Loucy (cell line): ENCODE data around the gene LARP1B.

Experiments
- H2AFZ ChIP-seq: fragments of 200-600 bp; sonication (generic); 2 replicates; pipeline ENCODE4 v1.6.0; 2016; ENCODE audit warnings: antibody characterized with exemption, mild to moderate bottlenecking, low read length, moderate library complexity
- H3F3A ChIP-seq: fragments of 200-600 bp; 2 replicates; pipeline ENCODE4 v1.6.0; 2016; ENCODE audit warnings: antibody characterized with exemption, low read depth, mild to moderate bottlenecking
- H3K27me3 ChIP-seq: fragments of 200-600 bp; sonication (generic); 2 replicates; pipeline ENCODE4 v1.6.1; 2014; ENCODE audit warnings: low read length, mild to moderate bottlenecking; ENCODE audit not compliant: insufficient read depth, poor library complexity, severe bottlenecking
- H3K36me3 ChIP-seq: fragments of 200-600 bp; sonication (generic); 2 replicates; pipeline ENCODE4 v1.6.1; 2016; ENCODE audit warnings: low read length; ENCODE audit not compliant: insufficient read depth
- H3K4me1 ChIP-seq: fragments of 200-600 bp; sonication (generic); 2 replicates; pipeline ENCODE4 v1.5.1; 2014; ENCODE audit warnings: low read length, mild to moderate bottlenecking; ENCODE audit not compliant: insufficient read depth, poor library complexity, severe bottlenecking
- H3K4me2 ChIP-seq: fragments of 200-600 bp; sonication (generic); 2 replicates; pipeline ENCODE4 v1.6.0; 2014; ENCODE audit warnings: antibody characterized with exemption, low read length, low read depth, mild to moderate bottlenecking; ENCODE audit not compliant: poor library complexity, severe bottlenecking
- H3K4me3 ChIP-seq: fragments of 200-600 bp; sonication (generic); 2 replicates; pipeline ENCODE4 v1.5.1; 2014; ENCODE audit warnings: low read length, mild to moderate bottlenecking, mixed read lengths; ENCODE audit not compliant: poor library complexity, severe bottlenecking
- H3K79me2 ChIP-seq: fragments of 200-600 bp; sonication (generic); 2 replicates; pipeline ENCODE4 v1.6.1; 2014; ENCODE audit warnings: low read length; ENCODE audit not compliant: insufficient read depth
- H3K9ac ChIP-seq: fragments of 200-600 bp; sonication (generic); 2 replicates; pipeline ENCODE4 v1.6.0; 2014; ENCODE audit warnings: mild to moderate bottlenecking, low read depth, low read length, moderate library complexity; ENCODE audit not compliant: poor library complexity, severe bottlenecking
- H3K9me2 ChIP-seq: fragments of 200-600 bp; sonication (generic); replicated peaks from 2 replicates; pipeline ENCODE4 v1.6.1; 2016; ENCODE audit warnings: low read depth, low read length, mixed read lengths
- H3K9me3 ChIP-seq: fragments of 200-600 bp; sonication (generic); 2 replicates; pipeline ENCODE4 v1.6.1; 2014; ENCODE audit warnings: mild to moderate bottlenecking, antibody characterized with exemption, low read length, low read depth; ENCODE audit not compliant: insufficient read depth
- H4K20me1 ChIP-seq: fragments of 200-600 bp; sonication (generic); 2 replicates; pipeline ENCODE4 v1.6.0; 2014; ENCODE audit warnings: antibody characterized with exemption, low read length, mild to moderate bottlenecking; ENCODE audit not compliant: insufficient read depth, poor library complexity, severe bottlenecking
- CTCF ChIP-seq: fragments of 200-600 bp; sonication (generic); conservative IDR thresholded peaks from 2 replicates; pipeline ENCODE4 v1.5.1; 2014; ENCODE audit warnings: mild to moderate bottlenecking, antibody characterized with exemption, low read length
- EZH2phosphoT487 ChIP-seq: fragments of 200-600 bp; IDR thresholded peaks from 2 replicates; pipeline ENCODE4 v1.6.1; 2018; ENCODE audit warnings: antibody characterized with exemption, mild to moderate bottlenecking, moderate library complexity, borderline replicate concordance

Gene LARP1B

GRCh38 chr4:128221586-128221985 lies 160.5 kb downstream of the LARP1B start:
- no peaks in the 10 kb centered on the region for H3K9me3 ChIP-seq
- H3F3A ChIP-seq, result no peaks in the 10 kb centered on the region
- no peaks in the 10 kb centered on the region for H3K27me3 ChIP-seq
- no peak overlapping the region for H3K4me3 ChIP-seq
- no peaks in the 10 kb centered on the region for H3K9me2 ChIP-seq
- H3K4me1 ChIP-seq, result no peaks in the 10 kb centered on the region
- H3K79me2 ChIP-seq, result no peaks in the 10 kb centered on the region
- H3K9ac ChIP-seq, result no peak overlapping the region
- no peaks in the 10 kb centered on the region for H3K36me3 ChIP-seq
- H4K20me1 ChIP-seq, result no peaks in the 10 kb centered on the region
- TF ChIP-seq EZH2phosphoT487 (no peak), CTCF (no peak)
- no peak overlapping the region for H2AFZ ChIP-seq
- no peak overlapping the region for H3K4me2 ChIP-seq

GRCh38 chr4:128225148-128225547 lies 164.0 kb downstream of the LARP1B start:
- Histone ChIP-seq H3K36me3 (no peaks in the 10 kb centered on the region), H3K9ac (no peak overlapping the region), H3K4me2 (no peak overlapping the region), H3K9me3 (no peaks in the 10 kb centered on the region), H3K27me3 (no peaks in the 10 kb centered on the region), H3F3A (no peaks in the 10 kb centered on the region), H3K4me3 (no peak overlapping the region), H2AFZ (no peak overlapping the region), H3K9me2 (no peaks in the 10 kb centered on the region), H3K79me2 (no peaks in the 10 kb centered on the region), H4K20me1 (no peaks in the 10 kb centered on the region), H3K4me1 (no peaks in the 10 kb centered on the region)
- no peak for TF ChIP-seq EZH2phosphoT487
- TF ChIP-seq CTCF, result no peak

GRCh38 chr4:128227991-128228571 lies 167.0 kb downstream of the LARP1B start:
- Histone ChIP-seq H3K9me2 (no peaks in the 10 kb centered on the region), H2AFZ (no peak overlapping the region), H3K79me2 (no peaks in the 10 kb centered on the region), H3K9me3 (no peaks in the 10 kb centered on the region), H3K4me3 (no peak overlapping the region), H3K4me1 (no peaks in the 10 kb centered on the region), H4K20me1 (no peaks in the 10 kb centered on the region), H3K27me3 (no peaks in the 10 kb centered on the region), H3K36me3 (no peaks in the 10 kb centered on the region), H3F3A (no peaks in the 10 kb centered on the region), H3K9ac (no peak overlapping the region), H3K4me2 (no peak overlapping the region)
- TF ChIP-seq EZH2phosphoT487 (no peak), CTCF (no peak)
